Ramos (cell line): Measurements from ENCODE around the gene TSHZ2.

Experiments
- in situ Hi-C: fragments of 300-500 bp; cut with MboI; formaldehyde crosslinking; loops from one replicate; pipeline ENCODE4 v1.14.3; 2022; ENCODE audit warnings: low sequenced_read_pairs; ENCODE audit not compliant: unreplicated experiment

Gene TSHZ2

DNA sequence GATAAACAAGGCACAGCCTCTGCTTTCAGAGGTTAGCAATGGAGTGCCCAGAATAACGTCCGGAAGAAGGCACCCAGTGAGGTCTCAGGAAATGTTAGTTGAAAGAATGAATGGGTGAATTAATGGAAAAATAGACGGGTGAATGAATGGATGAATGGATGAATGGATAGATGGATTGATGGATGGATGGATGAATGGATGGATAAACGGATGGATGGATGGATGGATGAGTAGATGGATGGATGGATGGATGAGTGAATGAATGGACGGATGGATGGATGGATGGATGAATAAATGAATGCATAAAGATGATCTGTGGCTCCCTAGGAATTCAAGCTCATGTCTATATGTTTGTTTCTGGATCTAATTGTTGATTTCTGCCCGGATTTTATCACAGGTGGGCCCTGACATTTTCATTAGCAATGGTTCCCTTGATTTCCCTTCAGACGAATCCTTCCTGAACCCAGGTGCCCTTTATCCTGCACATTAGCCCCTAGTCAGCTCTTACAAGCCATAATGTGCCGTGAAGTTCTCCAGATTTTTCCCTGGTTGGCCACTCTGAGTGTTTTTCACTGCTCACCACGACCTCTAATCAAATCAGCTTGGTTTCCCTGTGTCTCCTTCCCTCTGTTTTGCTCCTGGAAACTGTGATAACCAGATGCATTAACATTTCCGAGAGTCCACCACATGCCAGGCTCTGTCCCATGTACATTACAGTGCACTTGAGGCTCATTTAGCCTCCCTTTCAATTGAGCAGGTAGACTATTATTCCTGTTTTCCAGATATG lies 22.2 kb downstream of the TSHZ2 start:
- in situ Hi-C loops: no loop called here

DNA sequence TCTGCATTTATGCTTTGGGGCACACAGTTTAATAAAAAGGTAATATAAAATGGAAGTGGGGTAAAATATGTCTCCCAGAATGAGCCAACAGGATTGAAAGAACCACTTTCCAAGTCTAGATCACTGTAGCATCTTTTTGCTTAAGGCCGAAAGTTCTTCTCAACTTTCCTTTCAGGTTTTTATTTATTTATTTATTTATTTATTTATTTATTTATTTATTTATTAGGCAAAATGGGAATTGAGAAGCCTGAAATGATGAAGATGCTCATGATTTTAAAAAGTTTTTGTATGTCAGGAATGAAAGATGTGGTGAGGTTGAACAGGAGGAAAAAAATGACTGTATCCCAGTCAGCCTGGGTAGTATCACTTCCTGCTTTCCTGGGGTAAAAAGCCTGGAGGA lies 24.0 kb downstream of the TSHZ2 start:
- in situ Hi-C loops: no loop called here

DNA sequence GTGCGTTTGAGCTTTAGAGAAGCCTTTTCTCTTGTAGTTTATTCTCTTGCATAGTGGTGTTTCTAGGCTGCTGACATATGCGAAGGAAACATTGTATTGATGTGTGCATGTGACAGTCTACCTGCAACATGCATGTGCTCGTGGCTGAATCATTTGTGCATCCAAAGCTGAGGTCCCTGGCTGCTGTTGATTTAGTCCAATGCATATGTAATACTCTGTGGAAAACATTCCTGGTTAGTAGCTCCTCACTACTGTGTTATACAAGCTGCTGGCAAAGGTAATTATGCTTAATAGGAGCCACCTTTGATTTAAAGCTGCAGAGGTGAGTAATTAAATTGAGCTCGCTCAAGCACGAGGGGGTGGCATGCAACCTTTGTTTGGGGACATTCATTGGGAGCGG lies 24.5 kb downstream of the TSHZ2 start:
- in situ Hi-C loops: no loop called here

DNA sequence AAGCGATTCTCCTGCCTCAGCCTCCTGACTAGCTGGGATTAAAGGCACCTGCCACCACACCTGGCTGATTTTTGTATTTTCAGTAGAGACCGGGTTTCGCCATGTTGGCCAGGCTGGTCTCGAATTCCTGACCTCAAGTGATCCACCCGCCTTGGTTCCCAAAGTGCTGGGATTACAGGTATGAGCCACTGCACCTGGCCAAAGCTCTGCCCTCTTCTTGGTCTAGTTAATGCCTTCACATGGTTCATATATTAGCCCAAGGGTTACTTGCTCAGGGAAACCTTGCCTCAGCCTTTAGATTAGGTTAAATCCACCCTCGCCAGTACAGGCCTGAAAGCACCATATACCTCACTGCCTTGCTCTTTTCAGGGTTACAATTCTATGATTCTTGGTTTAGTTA lies 26.1 kb downstream of the TSHZ2 start:
- in situ Hi-C loops: no loop called here

DNA sequence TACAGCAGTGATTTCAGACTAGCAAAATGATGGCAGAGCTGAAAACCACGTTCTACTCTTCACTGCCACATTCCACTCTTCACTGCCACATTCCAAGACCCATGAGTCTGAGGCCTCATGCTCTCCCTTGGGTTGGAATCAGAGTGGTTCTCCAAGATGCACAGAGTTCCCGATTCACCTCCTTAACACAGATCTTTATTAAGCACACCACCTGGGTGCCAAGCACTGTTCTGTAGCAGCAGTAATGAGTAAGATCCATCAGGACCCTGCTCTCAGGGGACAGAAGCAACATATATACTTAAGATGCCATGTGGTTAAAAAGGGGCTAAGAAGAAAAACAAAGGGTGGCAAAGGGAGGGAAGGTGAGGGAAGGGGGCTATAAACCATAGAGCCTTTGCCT lies 26.9 kb downstream of the TSHZ2 start:
- in situ Hi-C loops: no loop called here

DNA sequence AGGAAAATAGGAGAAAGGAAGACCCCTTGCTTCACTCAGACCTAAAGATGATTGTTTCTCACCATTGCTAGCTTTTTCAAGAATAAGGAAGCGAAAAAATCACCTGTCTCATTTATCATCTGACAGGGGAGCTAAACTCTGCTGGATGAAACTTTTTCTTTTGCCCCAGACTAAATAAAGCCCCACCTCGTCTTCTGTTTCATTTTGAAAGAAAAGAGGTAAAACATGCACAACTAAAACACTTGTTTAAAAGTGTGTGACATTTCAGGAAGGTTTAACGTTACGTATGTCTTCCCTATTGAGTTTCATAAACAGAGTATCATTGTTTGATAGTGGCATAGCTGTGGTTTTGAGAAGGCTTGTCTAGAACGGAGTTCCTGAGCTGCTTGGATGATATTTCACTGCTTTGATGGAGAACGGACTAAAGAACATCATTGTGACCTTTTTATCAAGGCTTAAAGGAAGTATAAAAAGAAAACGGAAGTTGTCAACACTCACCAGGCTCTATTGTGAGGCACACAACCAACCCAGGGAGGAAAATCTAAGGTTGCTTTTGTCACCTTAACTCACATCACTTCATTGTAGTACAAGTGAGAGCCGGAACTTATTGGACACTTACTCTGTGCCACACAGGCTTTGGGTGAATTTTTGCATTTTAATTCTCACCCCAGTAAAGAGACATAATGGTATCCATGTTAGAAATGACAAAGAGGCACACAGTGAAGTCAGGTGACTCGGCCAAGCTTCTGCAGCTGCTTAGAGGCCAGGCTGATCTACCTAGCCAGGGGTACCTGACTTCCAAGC lies 29.5 kb downstream of the TSHZ2 start:
- in situ Hi-C loops: loop anchor here (25.0 kb wide), 2 partner anchors 586 to 936 kb away; partner anchors contain the start of gene ZNF217

DNA sequence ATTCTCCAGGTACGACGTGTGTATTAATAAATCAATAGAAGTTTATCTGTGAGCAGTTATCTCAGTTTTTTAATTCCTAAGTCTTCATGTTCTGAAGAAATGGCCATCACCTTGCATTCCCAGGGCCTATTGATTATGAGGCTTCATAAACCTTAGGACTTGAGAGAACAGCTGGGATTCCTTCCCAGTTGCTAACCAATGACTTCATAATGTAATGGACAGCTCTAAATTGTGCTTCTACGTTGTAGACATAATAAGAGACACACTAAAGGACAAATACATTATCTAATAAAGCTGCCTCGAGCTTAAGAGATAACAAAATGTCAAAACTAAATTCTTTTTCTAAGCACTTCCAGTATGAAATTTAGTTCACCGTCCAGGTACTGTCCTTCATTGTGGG lies 30.6 kb downstream of the TSHZ2 start:
- in situ Hi-C loops: loop anchor here (25.0 kb wide), 2 partner anchors 585 to 935 kb away; partner anchors contain the start of gene ZNF217

DNA sequence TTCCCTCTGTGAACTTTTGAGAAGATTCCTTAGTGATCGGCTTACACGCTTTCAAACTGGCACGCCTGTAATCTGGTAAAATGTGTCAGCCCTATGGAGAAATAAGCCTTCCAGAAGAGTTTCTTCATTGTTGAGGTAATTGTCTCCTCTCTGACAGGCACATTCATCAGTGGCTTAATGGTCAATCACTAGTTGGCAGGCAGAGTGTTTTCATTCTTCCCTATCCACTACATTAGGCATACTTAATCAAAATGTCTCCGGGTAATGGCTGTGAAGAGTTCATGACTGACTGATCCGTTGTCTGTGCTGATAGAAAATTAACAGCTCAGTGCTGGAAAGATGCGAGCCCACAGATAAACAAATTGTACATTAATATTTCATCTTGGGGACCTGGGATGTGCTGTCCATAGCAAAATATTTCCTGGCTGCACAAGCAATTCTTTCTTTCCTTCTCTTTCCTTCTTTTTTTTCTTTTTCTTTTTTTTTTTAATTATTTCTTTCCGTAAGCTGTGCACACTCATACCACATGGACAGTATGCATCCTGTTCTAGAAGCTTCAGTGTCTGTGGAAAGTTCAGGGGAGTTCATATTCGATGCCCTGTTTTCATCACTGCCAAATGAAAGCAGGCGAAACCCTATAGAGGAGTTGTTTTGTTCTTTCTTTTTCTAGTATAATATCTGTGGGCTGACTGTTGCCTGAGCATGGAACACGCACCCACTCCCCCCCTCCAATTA lies 31.4 kb downstream of the TSHZ2 start:
- in situ Hi-C loops: loop anchor here (25.0 kb wide), 2 partner anchors 584 to 934 kb away; partner anchors contain the start of gene ZNF217

DNA sequence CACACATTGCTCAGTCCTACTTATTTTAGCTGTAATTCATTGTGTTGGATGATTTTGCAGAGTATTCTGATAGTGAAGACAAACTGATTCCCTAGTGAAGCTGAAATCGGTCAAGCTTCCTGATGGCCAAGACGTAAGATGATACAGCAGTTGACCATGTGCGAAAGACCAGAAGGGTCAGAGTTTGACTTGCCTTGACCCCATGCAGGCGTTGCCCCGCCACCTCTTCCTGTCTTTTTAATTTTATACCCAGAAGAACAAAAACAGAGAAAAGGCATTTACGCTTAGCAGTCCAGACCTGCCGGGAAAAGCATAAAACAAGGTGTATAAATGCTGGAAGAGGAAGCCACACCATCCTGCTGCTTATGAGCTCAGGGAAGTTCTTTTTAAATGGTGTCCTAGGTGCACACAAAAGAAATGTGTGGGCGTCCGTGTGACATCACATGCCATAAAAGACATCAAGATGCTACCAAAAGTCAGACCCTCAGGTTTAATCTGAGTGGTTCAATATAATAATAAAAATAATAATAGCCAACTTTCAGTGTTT lies 32.2 kb downstream of the TSHZ2 start:
- in situ Hi-C loops: loop anchor here (25.0 kb wide), 2 partner anchors 583 to 933 kb away; partner anchors contain the start of gene ZNF217

DNA sequence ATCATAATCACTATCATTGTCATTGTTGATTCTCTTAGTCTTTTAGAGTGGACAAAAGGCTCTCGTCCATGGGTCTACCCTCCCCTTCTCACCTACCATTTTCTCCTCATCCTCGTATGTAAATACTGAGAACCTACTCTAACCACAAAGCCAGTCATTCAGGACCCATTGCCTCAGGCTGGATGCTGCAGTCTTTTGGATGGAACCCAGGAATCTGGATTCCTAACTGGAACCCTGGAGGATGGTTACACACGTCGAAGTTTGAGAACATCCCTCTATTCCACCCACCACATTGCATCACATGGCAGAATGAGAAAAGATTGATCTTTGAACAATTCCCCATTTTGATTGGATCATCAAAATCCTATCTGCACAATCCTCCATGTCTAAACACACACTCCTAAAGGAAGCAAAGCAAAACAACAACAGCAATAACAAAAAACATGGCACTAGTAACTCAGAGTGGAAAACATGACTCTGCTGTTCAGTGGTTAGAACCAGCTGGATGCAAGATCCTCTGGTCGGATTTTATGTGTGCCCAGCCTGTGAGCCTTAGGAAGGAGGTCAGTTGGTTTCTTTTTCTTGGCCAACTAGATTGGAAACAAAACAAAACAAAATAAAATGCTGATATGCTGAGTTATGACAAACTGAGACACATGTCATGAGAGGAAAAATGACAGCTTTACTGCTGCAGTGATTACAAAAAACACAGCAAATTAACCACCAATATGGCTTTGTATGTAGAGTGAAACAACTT lies 38.0 kb downstream of the TSHZ2 start:
- in situ Hi-C loops: loop anchor here (25.0 kb wide), 2 partner anchors 577 to 927 kb away; partner anchors contain the start of gene ZNF217

DNA sequence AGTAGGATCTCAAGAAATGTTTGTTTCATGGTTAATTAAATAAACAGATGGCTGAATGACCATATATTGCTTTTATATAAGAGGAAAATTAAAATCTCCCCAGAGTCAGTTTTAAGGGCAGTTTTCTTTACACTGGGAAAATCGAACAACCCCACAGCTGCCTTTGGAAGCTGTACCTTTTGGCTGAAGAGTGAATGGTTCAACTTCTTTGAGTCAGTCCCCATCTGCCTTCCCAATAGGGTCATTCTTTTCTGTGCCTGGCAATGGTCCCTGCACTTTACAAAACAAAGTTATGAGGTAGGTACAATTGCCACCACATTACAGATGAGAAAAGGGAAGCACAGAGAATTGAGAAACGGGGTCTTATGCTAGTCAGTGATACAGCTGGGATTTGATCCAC lies 39.5 kb downstream of the TSHZ2 start:
- in situ Hi-C loops: loop anchor here (25.0 kb wide), 2 partner anchors 576 to 926 kb away; partner anchors contain the start of gene ZNF217

DNA sequence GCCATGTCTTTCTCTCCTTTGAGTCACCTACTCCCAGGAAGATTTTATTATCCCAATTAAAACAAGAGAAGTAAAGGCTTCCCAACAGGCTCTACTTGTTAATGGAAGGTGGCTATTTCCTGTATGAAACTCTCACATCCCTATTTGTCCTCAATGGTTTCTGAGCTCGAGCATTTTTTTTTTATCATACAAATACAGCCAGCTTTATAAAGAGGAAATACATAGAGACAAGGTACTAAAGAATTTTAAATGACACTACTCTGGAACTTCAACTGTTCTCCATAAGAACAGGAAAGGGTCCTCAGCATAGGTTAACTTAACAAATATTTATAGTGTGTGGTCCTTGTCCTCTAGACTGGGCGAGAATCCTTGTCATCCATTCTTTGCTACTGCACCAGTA lies 41.0 kb downstream of the TSHZ2 start:
- in situ Hi-C loops: loop anchor here (25.0 kb wide), 2 partner anchors 574 to 924 kb away; partner anchors contain the start of gene ZNF217

DNA sequence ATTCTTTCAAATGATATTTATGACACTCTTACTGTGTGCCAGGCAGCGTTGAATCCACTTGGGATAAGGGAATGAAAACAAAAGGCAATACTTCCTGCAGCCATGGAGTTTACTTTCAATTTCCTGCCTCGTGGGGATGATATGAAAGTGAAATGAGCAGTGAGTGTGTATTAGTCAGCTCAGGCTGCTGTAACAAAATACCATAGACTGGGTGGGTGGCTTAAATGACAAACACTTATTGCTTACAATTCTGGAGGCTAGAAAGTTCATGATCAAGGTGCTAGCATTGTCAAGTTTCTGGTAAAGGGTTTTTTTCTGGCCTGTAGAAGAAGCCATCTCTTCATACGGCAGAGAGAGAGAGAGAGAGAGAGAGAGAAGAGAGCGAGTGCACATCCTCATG lies 41.7 kb downstream of the TSHZ2 start:
- in situ Hi-C loops: loop anchor here (25.0 kb wide), 2 partner anchors 573 to 923 kb away; partner anchors contain the start of gene ZNF217

DNA sequence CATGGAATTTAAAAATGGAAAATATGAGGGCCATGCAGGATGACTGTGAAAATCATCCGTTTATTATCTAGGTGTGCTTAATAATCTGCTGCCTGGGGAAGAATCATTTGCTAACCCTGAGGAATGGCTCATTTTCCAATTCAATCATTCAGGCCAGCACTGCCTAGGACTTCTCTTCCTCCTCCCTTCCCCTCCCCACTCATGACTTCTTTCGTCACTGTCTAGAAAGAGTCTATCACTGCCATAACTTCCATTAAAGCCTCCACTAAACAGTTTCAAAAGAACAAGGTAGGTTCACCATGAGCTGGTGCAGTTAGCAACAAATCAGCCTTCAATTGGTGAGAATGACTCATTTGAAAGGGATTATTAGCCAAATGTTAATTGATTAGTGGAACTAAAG lies 43.9 kb downstream of the TSHZ2 start:
- in situ Hi-C loops: loop anchor here (25.0 kb wide), 2 partner anchors 571 to 921 kb away; partner anchors contain the start of gene ZNF217

DNA sequence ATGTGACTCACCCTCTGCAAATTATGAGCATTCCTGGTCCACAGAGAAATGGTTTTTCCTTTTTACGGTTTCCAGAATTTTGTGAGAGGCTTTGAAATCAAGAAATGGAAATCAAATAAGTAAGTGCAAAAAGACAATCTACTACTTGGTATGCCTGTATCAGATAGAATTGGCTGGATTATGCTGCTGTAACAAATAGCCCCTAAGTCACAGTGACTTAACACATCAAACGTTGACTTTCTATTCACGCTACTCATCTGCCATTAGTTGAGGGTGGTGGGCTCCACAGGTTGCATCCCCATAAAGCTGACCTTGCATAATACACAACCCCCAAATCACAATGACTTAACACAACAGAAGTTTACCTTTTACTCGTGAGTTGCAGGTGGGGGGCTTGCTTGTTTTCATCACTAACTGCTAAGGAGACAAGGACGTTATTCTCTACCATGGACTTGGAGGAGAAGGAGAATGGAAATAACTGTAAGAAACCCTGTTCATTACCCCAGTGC lies 44.4 kb downstream of the TSHZ2 start:
- in situ Hi-C loops: loop anchor here (25.0 kb wide), 2 partner anchors 571 to 921 kb away; partner anchors contain the start of gene ZNF217

DNA sequence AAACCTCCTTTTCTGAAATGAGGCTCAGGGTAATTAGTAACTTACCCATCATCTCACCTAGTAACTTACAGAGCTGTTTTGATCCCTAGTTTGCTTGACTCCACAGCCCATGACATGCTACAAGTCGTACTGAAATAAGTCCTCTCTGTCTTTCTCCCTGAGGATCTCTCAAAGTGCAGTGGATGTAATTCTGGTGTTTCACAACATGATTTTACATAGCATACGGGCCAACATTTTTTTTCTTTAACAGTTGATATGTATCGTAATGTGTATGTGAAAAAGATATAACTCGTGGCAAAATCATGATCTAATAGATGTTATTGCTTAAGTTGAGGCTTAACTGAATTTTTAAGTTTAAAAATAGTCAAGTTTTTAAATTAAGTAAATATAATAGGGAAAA lies 45.0 kb downstream of the TSHZ2 start:
- in situ Hi-C loops: loop anchor here (25.0 kb wide), 2 partner anchors 570 to 920 kb away; partner anchors contain the start of gene ZNF217

DNA sequence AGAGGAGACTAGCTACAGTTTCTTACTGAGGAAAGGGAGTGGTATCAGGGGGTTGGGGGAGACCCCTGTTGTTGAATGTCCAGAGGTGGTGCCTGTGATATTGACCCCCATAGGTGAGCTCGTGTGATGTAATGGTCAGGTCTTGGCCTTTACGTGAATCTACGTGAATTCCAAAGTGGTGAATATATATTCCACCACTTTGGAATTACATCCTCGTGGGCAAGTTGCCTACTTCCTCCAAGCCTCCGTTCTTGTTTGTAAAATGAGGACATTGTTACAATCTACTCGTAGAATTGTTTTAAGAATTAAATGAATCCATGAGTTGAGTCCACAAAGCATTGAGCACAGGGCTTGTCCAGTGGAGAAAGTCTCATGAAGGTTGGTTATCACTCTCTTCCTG lies 47.3 kb downstream of the TSHZ2 start:
- in situ Hi-C loops: loop anchor here (25.0 kb wide), 2 partner anchors 568 to 918 kb away; partner anchors contain the start of gene ZNF217

DNA sequence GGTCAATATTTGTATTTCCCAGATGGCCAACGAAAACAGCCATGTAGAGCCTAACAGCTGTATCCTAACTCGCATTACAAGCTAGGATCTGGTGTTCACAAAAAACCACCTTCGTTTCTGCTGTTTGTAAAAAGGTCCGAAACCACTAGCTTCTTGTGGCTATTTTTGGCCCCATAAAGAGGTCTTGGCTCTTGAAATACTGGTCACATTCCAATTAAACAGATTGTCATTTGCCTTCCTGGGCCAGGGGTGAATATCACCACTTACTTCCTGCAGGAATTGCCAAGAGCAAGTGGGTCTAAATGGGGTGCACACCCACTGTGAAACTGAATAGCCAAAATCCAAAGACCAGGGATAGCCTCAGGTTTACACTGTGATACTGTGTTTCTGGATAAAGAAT lies 48.2 kb downstream of the TSHZ2 start:
- in situ Hi-C loops: loop anchor here (25.0 kb wide), 2 partner anchors 567 to 917 kb away; partner anchors contain the start of gene ZNF217

DNA sequence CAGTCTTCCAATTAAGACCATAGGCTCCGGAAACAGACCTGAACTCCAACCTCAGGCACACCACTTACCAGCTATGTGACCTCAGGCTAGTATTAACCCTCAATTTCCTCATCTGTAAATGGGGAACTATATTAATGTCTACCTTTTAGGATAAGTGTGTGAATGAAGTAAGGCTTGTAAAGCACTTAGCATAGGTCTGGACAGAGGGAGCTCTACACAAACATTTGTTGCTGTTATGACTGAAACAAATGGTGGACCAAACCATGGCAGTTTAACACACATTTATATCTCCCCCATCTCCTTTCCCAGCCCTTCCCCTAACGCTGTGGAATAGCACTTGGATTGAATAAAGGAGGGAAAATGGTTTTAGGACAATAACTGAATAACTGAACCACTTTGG lies 48.7 kb downstream of the TSHZ2 start:
- in situ Hi-C loops: loop anchor here (25.0 kb wide), 2 partner anchors 566 to 916 kb away; partner anchors contain the start of gene ZNF217
